HepG2 (cell line): Measurements from ENCODE around the gene GLYR1. TPM values are rescaled to one million over a fixed set of nuclear protein-coding genes. Genes with fewer than 3 reads are reported as not detected.

Source experiments
- E2F1 ChIP-seq: sonication (generic); formaldehyde crosslinking; IDR thresholded peaks from 2 replicates; pipeline ENCODE4 v1.5.0; 2020; ENCODE audit warnings: missing genetic modification reagents
- FOXA3 ChIP-seq: IDR thresholded peaks from 2 replicates; pipeline ENCODE4 v1.6.1; 2016; ENCODE audit warnings: missing genetic modification reagents, missing compliant biosample characterization
- FOXO1 ChIP-seq: sonication (generic); formaldehyde crosslinking; IDR thresholded peaks from 2 replicates; pipeline ENCODE4 v1.4.0; 2020; ENCODE audit warnings: missing genetic modification reagents
- JARID2 ChIP-seq: sonication (generic); formaldehyde crosslinking; IDR thresholded peaks from 2 replicates; pipeline ENCODE4 v1.8.1; 2023; ENCODE audit warnings: missing genetic modification reagents, inconsistent platforms; ENCODE audit not compliant: insufficient replicate concordance
- LRRFIP1 ChIP-seq: sonication (generic); formaldehyde crosslinking; conservative IDR thresholded peaks from 2 replicates; pipeline ENCODE4 v1.4.0; 2020; ENCODE audit warnings: missing genetic modification reagents
- MYC ChIP-seq: sonication (generic); formaldehyde crosslinking; IDR thresholded peaks from 2 replicates; pipeline ENCODE4 v1.9.0; 2021; ENCODE audit warnings: missing genetic modification reagents, borderline replicate concordance
- PAX8 ChIP-seq: sonication (generic); formaldehyde crosslinking; IDR thresholded peaks from 2 replicates; pipeline ENCODE4 v1.8.0; 2022; ENCODE audit warnings: mild to moderate bottlenecking, missing genetic modification reagents, borderline replicate concordance
- RXRB ChIP-seq: IDR thresholded peaks from 2 replicates; pipeline ENCODE4 v1.6.1; 2016; ENCODE audit warnings: borderline replicate concordance, missing genetic modification reagents, missing compliant biosample characterization
- SALL2 ChIP-seq: sonication (generic); formaldehyde crosslinking; IDR thresholded peaks from 2 replicates; pipeline ENCODE4 v1.8.1; 2023; ENCODE audit warnings: mild to moderate bottlenecking, missing genetic modification reagents, inconsistent platforms
- SIN3B ChIP-seq: fragments of 150-350 bp; IDR thresholded peaks from 2 replicates; pipeline ENCODE4 v1.6.1; 2014; ENCODE audit warnings: low read length
- SOX13 ChIP-seq, 3 experiments: fragments of 450-650 bp in 1 of 3; sonication (generic) in 1 of 3; formaldehyde crosslinking in 1 of 3; IDR thresholded peaks in 2 of 3; conservative IDR thresholded peaks in 1 of 3; 2 replicates each; pipeline versions ENCODE4 v1.5.0 to v1.6.1; 2016 to 2020; ENCODE audit warnings: antibody characterized with exemption in 1 of 3, mild to moderate bottlenecking in 1 of 3, missing compliant biosample characterization in 1 of 3, missing genetic modification reagents in 1 of 3, moderate library complexity in 1 of 3
- TERF1 ChIP-seq: sonication (generic); formaldehyde crosslinking; IDR thresholded peaks from 2 replicates; pipeline ENCODE4 v1.8.0; 2022; ENCODE audit warnings: mild to moderate bottlenecking, missing genetic modification reagents, moderate library complexity
- ZBTB26 ChIP-seq: IDR thresholded peaks from 2 replicates; pipeline ENCODE4 v1.6.1; 2016; ENCODE audit warnings: missing compliant biosample characterization, missing genetic modification reagents, borderline replicate concordance
- ZFP41 ChIP-seq: sonication (generic); formaldehyde crosslinking; IDR thresholded peaks from 2 replicates; pipeline ENCODE4 v1.4.0; 2020; ENCODE audit warnings: mild to moderate bottlenecking, missing genetic modification reagents, borderline replicate concordance
- ZFX ChIP-seq: sonication (generic); formaldehyde crosslinking; IDR thresholded peaks from 2 replicates; pipeline ENCODE4 v1.4.0; 2020; ENCODE audit warnings: mild to moderate bottlenecking, low read depth, missing genetic modification reagents, moderate library complexity
- ZNF512B ChIP-seq: sonication (generic); formaldehyde crosslinking; IDR thresholded peaks from 2 replicates; pipeline ENCODE4 v1.5.1; 2020; ENCODE audit warnings: missing genetic modification reagents, mild to moderate bottlenecking, borderline replicate concordance
- ZNF652 ChIP-seq: IDR thresholded peaks from 2 replicates; pipeline ENCODE4 v1.6.1; 2016; ENCODE audit warnings: low read depth, borderline replicate concordance
- ZNF678 ChIP-seq: sonication (generic); formaldehyde crosslinking; IDR thresholded peaks from 2 replicates; pipeline ENCODE4 v1.4.0; 2020; ENCODE audit warnings: mild to moderate bottlenecking, missing genetic modification reagents
- ZZZ3 ChIP-seq: sonication (generic); formaldehyde crosslinking; IDR thresholded peaks from 2 replicates; pipeline ENCODE4 v1.4.0; 2020; ENCODE audit warnings: missing genetic modification reagents, mild to moderate bottlenecking, borderline replicate concordance
- polyA plus RNA-seq, 8 experiments: library from polyadenylated mRNA; depleted of rRNA in 3 of 8; stranded (reverse) in 7 of 8; unstranded in 1 of 8; fragments of >200 nt; fragmentation: Illumina TruSeq in 4 of 8; extraction: Trizol in 4 of 8; gene quantifications; 2 replicates each; pipeline versions ENCODE4 v1.2.1 to v1.2.3, GENCODE V29; 2011 to 2016; ENCODE audit warnings: low read depth in 4 of 8, missing spikeins in 1 of 8, mixed read lengths in 1 of 8; ENCODE audit not compliant: insufficient read depth in 1 of 8
- total RNA-seq, 5 experiments: library from RNA; depleted of rRNA; stranded (reverse); fragments of >200 nt; fragmentation: Illumina TruSeq; extraction: Trizol; gene quantifications; 2 replicates each; pipeline ENCODE4 v1.2.3, GENCODE V29; 2016; ENCODE audit warnings: low read depth in 1 of 5

GLYR1 gene
- total and polyA plus RNA-seq, 2 of the 13 experiments (the other 11 are each of a cell fraction or from before 2014, with no cell fraction given): 28.3 to 48.7 TPM

- TF ChIP-seq ZBTB26 (CRISPR knock-in tag): no peak
- no peak for TF ChIP-seq SOX13 (IDR thresholded peaks at IDR 0.05)
- no peak; a peak in 1 of 4 replicates for TF ChIP-seq SOX13 (CRISPR knock-in tag; conservative IDR thresholded peaks at IDR 0.05 in 1 of 2, IDR thresholded peaks at IDR 0.05 in 1 of 2)
- TF ChIP-seq SIN3B: peak; percentile 32
- TF ChIP-seq FOXO1 (CRISPR knock-in tag): no peak
- TF ChIP-seq FOXA3 (CRISPR knock-in tag): no peak; the same call in 1 of the 2 replicates
- no peak; the same call in none of the 2 replicates for TF ChIP-seq SALL2 (CRISPR knock-in tag)
- TF ChIP-seq JARID2 (CRISPR knock-in tag): no peak
- TF ChIP-seq ZNF652: no peak
- TF ChIP-seq E2F1 (CRISPR knock-in tag): no peak
- TF ChIP-seq ZNF678: no peak; the same call in 1 of the 2 replicates
- peak; percentile 78 for TF ChIP-seq ZFX (CRISPR knock-in tag)
- TF ChIP-seq MYC (CRISPR knock-in tag): peak; percentile 60
- no peak for TF ChIP-seq ZZZ3
- no peak for TF ChIP-seq TERF1 (CRISPR knock-in tag)
- no peak for TF ChIP-seq LRRFIP1 (CRISPR knock-in tag)
- TF ChIP-seq RXRB (CRISPR knock-in tag): no peak; the same call in none of the 2 replicates
- TF ChIP-seq PAX8 (CRISPR knock-in tag): no peak
- no peak for TF ChIP-seq ZNF512B
- no peak for TF ChIP-seq ZFP41 (CRISPR knock-in tag)
These were observed at the start of gene GLYR1, which contains the start of gene UBN1 (continued) for GRCh38 chr16:4846901-4847773.
